ENCODE data around the gene CD52. TPM values are rescaled to one million over a fixed set of nuclear protein-coding genes. Genes with fewer than 3 reads are reported as not detected.

Gene CD52
- total RNA-seq, 4 donors from 2014 or later, result 7.8 TPM; not detected in 3

- TF ChIP-seq POLR2A (IDR thresholded peaks at IDR 0.05), result no peak
- no peak for TF ChIP-seq CTCF (IDR thresholded peaks at IDR 0.05)
- H3K36me3 ChIP-seq, result no peaks in the 10 kb centered on the region
- H3K27ac ChIP-seq, result no peak overlapping the region
- no peak for DNase-seq
- no peak overlapping the region for H3K4me3 ChIP-seq
- H3K4me1 ChIP-seq, result peaks cover 0 to 6% of the 10 kb centered on the region in 2 donors
- H3K27me3 ChIP-seq, result peaks cover 10 to 21% of the 10 kb centered on the region in 2 donors
- no peaks in the 10 kb centered on the region for H3K9me3 ChIP-seq
- intact Hi-C loops (cut with DNase I; ENCODE audit: low total_unique reads), result no loop called here
These were observed 47.2 kb downstream of the CD52 start for GRCh38 chr1:26364956-26365355.

GRCh38 chr1:26367441-26367840 lies 49.7 kb downstream of the CD52 start:
- H3K27ac ChIP-seq, result no peak overlapping the region
- peaks cover 0 to 6% of the 10 kb centered on the region in 2 donors for H3K27me3 ChIP-seq
- TF ChIP-seq POLR2A (IDR thresholded peaks at IDR 0.05) (no peak), CTCF (IDR thresholded peaks at IDR 0.05) (no peak)
- H3K4me3 ChIP-seq, result no peak overlapping the region
- no peaks in the 10 kb centered on the region for H3K4me1 ChIP-seq
- DNase-seq, result no peak
- H3K9me3 ChIP-seq, result no peaks in the 10 kb centered on the region
- intact Hi-C loops (cut with DNase I; ENCODE audit: low total_unique reads), result no loop called here
- H3K36me3 ChIP-seq, result no peaks in the 10 kb centered on the region

- Histone ChIP-seq H3K27ac (no peak overlapping the region), H3K9me3 (no peaks in the 10 kb centered on the region), H3K36me3 (no peaks in the 10 kb centered on the region), H3K27me3 (peaks cover 0 to 6% of the 10 kb centered on the region in 2 donors), H3K4me3 (no peak overlapping the region), H3K4me1 (no peaks in the 10 kb centered on the region)
- DNase-seq, result no peak
- intact Hi-C loops (cut with DNase I; ENCODE audit: low total_unique reads), result no loop called here
- TF ChIP-seq CTCF (IDR thresholded peaks at IDR 0.05) (no peak), POLR2A (IDR thresholded peaks at IDR 0.05) (no peak)
These were observed 50.2 kb downstream of the CD52 start for GRCh38 chr1:26368006-26368405.

DNA sequence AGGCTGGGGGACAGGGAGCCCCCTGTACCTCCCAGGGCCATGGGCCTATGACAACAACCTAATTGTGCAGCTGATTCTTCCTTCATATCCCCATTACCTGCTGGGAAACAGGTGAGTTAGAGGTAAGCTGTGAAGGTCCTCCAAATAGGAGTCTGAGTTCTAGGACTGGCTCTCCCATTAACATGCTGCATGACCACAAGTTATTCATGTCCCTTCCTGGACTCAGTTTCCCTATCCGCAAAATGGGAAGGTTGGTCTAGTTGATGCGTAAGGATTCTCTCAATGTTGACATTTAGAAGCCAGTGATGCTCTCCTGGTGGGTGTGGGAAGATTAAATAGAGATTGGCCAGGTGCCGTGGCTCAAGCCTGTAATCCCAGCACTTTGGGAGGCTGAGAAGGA lies 50.7 kb downstream of the CD52 start:
- peaks cover 0 to 6% of the 10 kb centered on the region in 2 donors for H3K27me3 ChIP-seq

More for the DNA sequence above, 50.7 kb downstream of the CD52 start:
- DNase-seq, result no peak
- H3K9me3 ChIP-seq, result no peaks in the 10 kb centered on the region
- H3K4me3 ChIP-seq, result no peak overlapping the region
- H3K4me1 ChIP-seq, result no peaks in the 10 kb centered on the region
- H3K36me3 ChIP-seq, result no peaks in the 10 kb centered on the region
- intact Hi-C loops (cut with DNase I; ENCODE audit: low total_unique reads), result no loop called here
- no peak for TF ChIP-seq POLR2A (IDR thresholded peaks at IDR 0.05)
- TF ChIP-seq CTCF (IDR thresholded peaks at IDR 0.05), result no peak
- H3K27ac ChIP-seq, result no peak overlapping the region

Other genes with a start within 250 kb of the CD52 start
- gene PDIK1L, start 206.1 kb upstream of the CD52 start, total RNA-seq, result 10 to 100 TPM; 13.8 to 95.6 (median 20.9) TPM
- 10 to 100 TPM in 2 of 4 donors, 1 to 10 TPM in 2; 3.2 to 21.0 (median 14.0) TPM for gene FAM110D, start 158.9 kb upstream of the CD52 start, total RNA-seq
- gene C1orf232, start 149.0 kb upstream of the CD52 start, total RNA-seq, result not detected
- 10 to 100 TPM in 3 of 4 donors, 1 to 10 TPM in 1; 7.9 to 27.1 (median 16.3) TPM for gene ZNF593, start 148.1 kb upstream of the CD52 start, total RNA-seq
- gene ZNF593OS, start 146.1 kb upstream of the CD52 start, total RNA-seq, result not detected
- gene CNKSR1, start 140.5 kb upstream of the CD52 start, total RNA-seq, result 10 to 100 TPM in 2 of 4 donors, 1 to 10 TPM in 1, under 1 TPM in 1; 0.29 to 13.3 (median 7.2) TPM
- gene CATSPER4, start 127.4 kb upstream of the CD52 start, total RNA-seq, result not detected
- 10 to 100 TPM in 1 of 4 donors, 1 to 10 TPM in 3; 1.8 to 14.0 (median 5.3) TPM for gene CEP85, start 83.8 kb upstream of the CD52 start, total RNA-seq
- gene SH3BGRL3, start 37.9 kb upstream of the CD52 start, total RNA-seq, result 10 to 100 TPM in 3 of 4 donors, 1 to 10 TPM in 1; 5.0 to 86.6 (median 52.3) TPM
- gene UBXN11, start 11.3 kb upstream of the CD52 start, total RNA-seq, result 10 to 100 TPM in 3 of 4 donors, 1 to 10 TPM in 1; 7.4 to 36.5 (median 13.4) TPM
- 1 to 10 TPM in 1 of 4 donors, not detected in 3; 3.0 TPM for gene CRYBG2, start 36.2 kb downstream of the CD52 start, total RNA-seq
- gene ZNF683, start 54.8 kb downstream of the CD52 start, total RNA-seq, result not detected
- under 1 TPM in 1 of 4 donors, not detected in 3; 0.14 TPM for gene LIN28A, start 92.9 kb downstream of the CD52 start, total RNA-seq
- gene DHDDS, start 114.4 kb downstream of the CD52 start, total RNA-seq, result 10 to 100 TPM in 3 of 4 donors, 1 to 10 TPM in 1; 7.1 to 42.6 (median 26.6) TPM
- 100 to 1,000 TPM in 3 of 4 donors, 10 to 100 TPM in 1; 46.1 to 489 (median 201) TPM for gene HMGN2, start 154.5 kb downstream of the CD52 start, total RNA-seq
- 10 to 100 TPM; 10.8 to 51.8 (median 14.6) TPM for gene RPS6KA1, start 211.8 kb downstream of the CD52 start, total RNA-seq

Data from uterus (tissue), 4 donors.